Measurements from ENCODE around the gene UMODL1. TPM values are rescaled to one million over a fixed set of nuclear protein-coding genes. Genes with fewer than 3 reads are reported as not detected.

Gene UMODL1
- total RNA-seq, 1 experiment from 2014 or later, result not detected

- no peak overlapping the region for H3K27ac Mint-ChIP-seq
- H4K8ac ChIP-seq (replicated peaks; ENCODE audit: insufficient read length, low read depth, low read length), result no peak overlapping the region
- H2BK120ac ChIP-seq (ENCODE audit: low read depth, low read length, poor library complexity, severe bottlenecking), result no peak overlapping the region
- no peak overlapping the region for H3K9ac ChIP-seq (ENCODE audit: extremely low read depth, insufficient read length, low read length)
- H3K27ac ChIP-seq (ENCODE audit: insufficient read length, low read depth, low read length), result no peak overlapping the region
- H4K5ac ChIP-seq (ENCODE audit: insufficient read length, low read depth, low read length), result no peak overlapping the region
- no peak overlapping the region for H2BK12ac ChIP-seq (ENCODE audit: insufficient read length, low read depth, low read length)
- no peak overlapping the region for H2BK20ac ChIP-seq (ENCODE audit: low read depth, low read length, poor library complexity, severe bottlenecking)
- no peaks in the 10 kb centered on the region for H3K4me1 ChIP-seq (ENCODE audit: insufficient read depth, low read length)
- H3K9me3 Mint-ChIP-seq, result no peaks in the 10 kb centered on the region
- H2AK5ac ChIP-seq (ENCODE audit: insufficient read length, low read length), result no peak overlapping the region
- no peaks in the 10 kb centered on the region for H4K20me1 ChIP-seq (ENCODE audit: control insufficient read depth, insufficient read depth, insufficient read length)
- no peaks in the 10 kb centered on the region for H3K27me3 ChIP-seq (ENCODE audit: insufficient read depth, low read length)
- WGBS (ENCODE audit: extremely low coverage, insufficient read length, low lambda C conversion rate), result no CpG with 5 or more reads among the region's 16 CpGs
- no peak overlapping the region for H4K91ac ChIP-seq (ENCODE audit: insufficient read length, low read depth, low read length)
- H3T11ph ChIP-seq (ENCODE audit: low read length), result no peak overlapping the region
- no peak overlapping the region for H2AFZ ChIP-seq (ENCODE audit: low read length)
- H3K79me1 ChIP-seq (ENCODE audit: insufficient read depth, low read depth, low read length, poor library complexity, severe bottlenecking), result no peaks in the 10 kb centered on the region
- peaks cover 3% of the 10 kb centered on the region for H3K27me3 Mint-ChIP-seq (ENCODE audit: low read depth)
- no peak for DNase-seq
- H3K9me3 ChIP-seq (ENCODE audit: control insufficient read depth, low read depth, low read length), result no peaks in the 10 kb centered on the region
- H3K4ac ChIP-seq (ENCODE audit: low read depth, low read length), result no peak overlapping the region
- no peaks in the 10 kb centered on the region for H3K4me1 Mint-ChIP-seq
- H3K4me2 ChIP-seq (ENCODE audit: insufficient read depth, insufficient read length, low read length), result no peak overlapping the region
- no peak overlapping the region for H3K4me3 Mint-ChIP-seq
- H2BK15ac ChIP-seq (ENCODE audit: low read depth, low read length), result no peak overlapping the region
- no peaks in the 10 kb centered on the region for H3K36me3 Mint-ChIP-seq (ENCODE audit: insufficient read depth in 1 of 3, low read depth in 3 of 3)
- no peak overlapping the region for H3K56ac ChIP-seq (ENCODE audit: insufficient read length, low read depth, low read length)
- H2BK5ac ChIP-seq (ENCODE audit: insufficient read length, low read length), result no peak overlapping the region
- H3K23me2 ChIP-seq (ENCODE audit: insufficient read length, low read depth, low read length, poor library complexity, severe bottlenecking), result no peaks in the 10 kb centered on the region
- H3K23ac ChIP-seq (ENCODE audit: insufficient read length, low read depth, low read length), result no peak overlapping the region
- TF ChIP-seq, protein P1, sequence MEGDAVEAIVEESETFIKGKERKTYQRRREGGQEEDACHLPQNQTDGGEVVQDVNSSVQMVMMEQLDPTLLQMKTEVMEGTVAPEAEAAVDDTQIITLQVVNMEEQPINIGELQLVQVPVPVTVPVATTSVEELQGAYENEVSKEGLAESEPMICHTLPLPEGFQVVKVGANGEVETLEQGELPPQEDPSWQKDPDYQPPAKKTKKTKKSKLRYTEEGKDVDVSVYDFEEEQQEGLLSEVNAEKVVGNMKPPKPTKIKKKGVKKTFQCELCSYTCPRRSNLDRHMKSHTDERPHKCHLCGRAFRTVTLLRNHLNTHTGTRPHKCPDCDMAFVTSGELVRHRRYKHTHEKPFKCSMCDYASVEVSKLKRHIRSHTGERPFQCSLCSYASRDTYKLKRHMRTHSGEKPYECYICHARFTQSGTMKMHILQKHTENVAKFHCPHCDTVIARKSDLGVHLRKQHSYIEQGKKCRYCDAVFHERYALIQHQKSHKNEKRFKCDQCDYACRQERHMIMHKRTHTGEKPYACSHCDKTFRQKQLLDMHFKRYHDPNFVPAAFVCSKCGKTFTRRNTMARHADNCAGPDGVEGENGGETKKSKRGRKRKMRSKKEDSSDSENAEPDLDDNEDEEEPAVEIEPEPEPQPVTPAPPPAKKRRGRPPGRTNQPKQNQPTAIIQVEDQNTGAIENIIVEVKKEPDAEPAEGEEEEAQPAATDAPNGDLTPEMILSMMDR (conservative IDR thresholded peaks at IDR 0.05), result no peak
- H3K18ac ChIP-seq (ENCODE audit: insufficient read length, low read depth, low read length), result no peak overlapping the region
- H3K14ac ChIP-seq (ENCODE audit: insufficient read depth, low read length), result 0 out of 2 replicates have a peak overlapping the region, but pooled peaks have one; percentile 8
- H3K79me2 ChIP-seq (ENCODE audit: insufficient read depth, low read length), result no peaks in the 10 kb centered on the region
Measured at GRCh38 chr21:42085246-42086077, 14.3 kb downstream of the UMODL1 start.
